WI38 (cell line): Measurements from ENCODE around the gene IPO8.

Experiments used
- H3K4me3 ChIP-seq: 2 replicates; pipeline ENCODE4 v1.5.1; 2011; ENCODE audit warnings: low read depth, mild to moderate bottlenecking, control low read depth, low read length
- TF ChIP-seq, protein P1 (sequence below): IDR thresholded peaks from 2 replicates; pipeline ENCODE4 v1.5.1; 2012; ENCODE audit warnings: low read depth, mild to moderate bottlenecking, control low read depth, low read length

The IPO8 gene

DNA sequence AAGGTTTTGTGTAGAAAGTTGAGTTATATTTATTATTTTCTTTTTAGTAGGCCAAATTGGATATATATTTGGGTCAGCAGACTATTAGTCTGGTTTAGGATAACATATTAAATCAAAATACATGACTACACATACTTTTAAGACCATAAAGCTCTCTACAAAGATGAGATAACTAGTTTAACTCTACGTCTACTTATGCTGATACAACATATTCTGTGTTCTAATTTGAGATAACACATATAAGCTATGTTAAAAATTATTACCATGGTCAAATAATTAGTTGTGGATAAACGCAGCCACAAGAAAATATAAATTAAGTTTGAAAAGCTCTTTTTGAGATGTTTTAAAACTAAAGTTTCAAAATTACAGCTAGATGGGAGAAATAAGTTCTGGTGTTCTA, 55.3 kb downstream of the IPO8 start:
- TF ChIP-seq, protein P1, sequence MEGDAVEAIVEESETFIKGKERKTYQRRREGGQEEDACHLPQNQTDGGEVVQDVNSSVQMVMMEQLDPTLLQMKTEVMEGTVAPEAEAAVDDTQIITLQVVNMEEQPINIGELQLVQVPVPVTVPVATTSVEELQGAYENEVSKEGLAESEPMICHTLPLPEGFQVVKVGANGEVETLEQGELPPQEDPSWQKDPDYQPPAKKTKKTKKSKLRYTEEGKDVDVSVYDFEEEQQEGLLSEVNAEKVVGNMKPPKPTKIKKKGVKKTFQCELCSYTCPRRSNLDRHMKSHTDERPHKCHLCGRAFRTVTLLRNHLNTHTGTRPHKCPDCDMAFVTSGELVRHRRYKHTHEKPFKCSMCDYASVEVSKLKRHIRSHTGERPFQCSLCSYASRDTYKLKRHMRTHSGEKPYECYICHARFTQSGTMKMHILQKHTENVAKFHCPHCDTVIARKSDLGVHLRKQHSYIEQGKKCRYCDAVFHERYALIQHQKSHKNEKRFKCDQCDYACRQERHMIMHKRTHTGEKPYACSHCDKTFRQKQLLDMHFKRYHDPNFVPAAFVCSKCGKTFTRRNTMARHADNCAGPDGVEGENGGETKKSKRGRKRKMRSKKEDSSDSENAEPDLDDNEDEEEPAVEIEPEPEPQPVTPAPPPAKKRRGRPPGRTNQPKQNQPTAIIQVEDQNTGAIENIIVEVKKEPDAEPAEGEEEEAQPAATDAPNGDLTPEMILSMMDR, result no peak
- no peak overlapping the region for H3K4me3 ChIP-seq

DNA sequence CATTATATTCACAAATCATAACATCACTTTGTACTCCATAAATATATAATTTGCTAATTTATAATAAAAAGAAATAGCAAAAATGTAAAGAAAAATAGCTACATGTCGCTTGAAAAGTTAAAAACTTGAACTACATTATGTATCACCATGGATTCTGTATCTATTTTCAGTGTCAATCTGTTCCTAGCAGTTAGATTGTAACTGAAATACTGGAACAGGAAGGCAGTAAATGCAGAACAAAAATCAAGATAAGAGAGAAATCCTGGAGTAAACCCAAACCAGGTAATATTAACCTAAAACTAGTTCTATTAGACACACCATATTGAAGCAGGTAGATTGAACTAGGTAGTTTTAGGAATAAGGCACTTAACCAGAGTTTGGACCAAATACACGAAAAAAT, 60.3 kb downstream of the IPO8 start:
- H3K4me3 ChIP-seq, result no peak overlapping the region
- TF ChIP-seq, protein P1, result no peak

DNA sequence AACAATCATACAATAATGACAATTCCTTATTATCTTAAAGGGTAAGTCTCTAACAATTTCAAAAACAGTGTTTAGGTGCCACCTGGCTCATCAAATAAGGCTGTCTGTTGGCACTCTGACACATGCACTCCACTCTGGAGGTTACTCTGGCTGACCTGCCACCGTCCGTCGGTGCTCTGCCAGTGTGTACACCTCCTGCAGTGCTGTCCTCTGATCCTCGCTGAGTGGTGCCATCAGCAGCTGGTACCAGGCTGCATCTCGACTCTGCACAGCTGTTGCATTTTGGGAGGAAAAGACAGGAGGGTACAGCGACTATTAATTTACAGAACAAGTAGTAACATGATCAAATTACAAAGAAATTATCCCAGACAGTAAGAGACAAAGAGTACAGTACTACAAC, 63.9 kb downstream of the IPO8 start:
- TF ChIP-seq, protein P1, result no peak

DNA sequence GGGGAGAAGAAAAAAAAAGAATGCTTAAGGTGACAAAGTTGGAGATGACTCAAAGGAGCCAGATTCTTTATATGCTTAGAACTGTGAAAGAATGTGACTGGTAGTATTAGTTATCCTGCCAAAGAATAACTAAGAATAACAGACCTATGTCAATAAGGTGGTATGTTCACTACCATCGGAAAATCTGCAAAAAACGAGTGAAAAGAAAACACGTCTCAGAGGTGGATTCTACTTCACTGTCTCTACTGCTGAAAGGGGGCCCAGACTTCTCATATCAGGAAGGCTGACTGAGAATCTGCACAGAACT, 64.7 kb downstream of the IPO8 start:
- TF ChIP-seq, protein P1, result no peak
- H3K4me3 ChIP-seq, result no peak overlapping the region

More for the DNA sequence above, 63.9 kb downstream of the IPO8 start:
- no peak overlapping the region for H3K4me3 ChIP-seq

DNA sequence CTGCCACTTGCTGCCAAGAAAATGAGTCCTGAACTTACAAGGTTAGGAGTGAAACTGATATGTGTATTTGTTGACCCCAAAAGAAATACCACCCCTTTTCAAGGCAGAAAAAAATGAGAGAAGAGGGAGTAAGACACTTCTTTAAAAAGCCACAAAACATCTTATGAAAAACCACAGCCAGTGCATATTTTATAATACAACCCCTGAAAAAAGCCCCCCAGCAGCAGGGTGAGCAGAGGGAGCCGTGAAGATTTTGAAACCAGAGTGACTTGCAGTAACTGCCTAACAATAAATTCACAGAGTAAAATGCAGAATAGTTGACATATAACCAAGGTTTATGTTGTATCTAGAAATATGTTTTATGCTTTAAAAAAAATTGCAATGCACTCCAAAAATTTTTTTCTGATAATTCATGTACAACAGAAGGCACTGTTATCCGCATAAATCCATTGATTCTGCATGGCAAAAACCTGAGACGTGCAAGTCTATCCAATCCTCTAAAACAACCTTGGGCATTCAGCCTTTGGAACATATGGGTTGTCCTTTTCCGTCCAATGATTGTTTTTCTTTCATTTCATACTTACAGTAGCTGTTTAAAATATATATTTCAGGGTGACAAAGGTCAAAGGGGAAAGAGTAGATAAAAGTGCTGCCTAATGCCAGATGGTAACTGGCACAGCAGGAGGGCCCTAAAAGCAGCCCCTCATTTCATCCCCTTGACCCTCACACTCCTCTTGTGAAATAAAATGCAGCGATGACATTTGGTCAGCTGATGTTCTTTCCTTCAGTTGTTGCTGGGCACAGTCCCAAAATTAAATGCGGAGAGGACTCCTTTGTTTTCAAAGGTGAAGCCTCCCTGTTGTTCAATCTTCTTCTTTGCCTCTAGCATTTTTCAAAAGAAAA, 65.3 kb downstream of the IPO8 start:
- H3K4me3 ChIP-seq, result no peak overlapping the region
- TF ChIP-seq, protein P1, result no peak

DNA sequence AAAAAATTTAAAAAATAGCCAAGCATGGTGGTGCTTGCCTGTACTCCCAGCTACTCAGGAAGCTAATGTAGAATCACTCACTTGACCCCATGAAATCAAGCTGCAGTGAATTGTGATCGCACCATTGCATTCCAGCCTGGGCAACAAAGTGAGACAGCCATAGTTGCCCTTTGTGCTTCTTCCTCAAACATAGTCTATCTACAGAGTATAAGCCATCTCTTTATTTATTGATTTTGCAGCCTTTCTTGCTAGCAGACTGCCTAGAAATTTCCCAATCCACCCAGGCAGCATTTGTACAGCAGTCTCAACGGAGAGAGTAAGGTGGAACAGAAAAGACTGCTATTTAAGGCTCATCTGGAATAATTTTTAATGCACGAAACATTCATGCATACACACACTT, 68.8 kb downstream of the IPO8 start:
- TF ChIP-seq, protein P1, result no peak
- H3K4me3 ChIP-seq, result no peak overlapping the region

DNA sequence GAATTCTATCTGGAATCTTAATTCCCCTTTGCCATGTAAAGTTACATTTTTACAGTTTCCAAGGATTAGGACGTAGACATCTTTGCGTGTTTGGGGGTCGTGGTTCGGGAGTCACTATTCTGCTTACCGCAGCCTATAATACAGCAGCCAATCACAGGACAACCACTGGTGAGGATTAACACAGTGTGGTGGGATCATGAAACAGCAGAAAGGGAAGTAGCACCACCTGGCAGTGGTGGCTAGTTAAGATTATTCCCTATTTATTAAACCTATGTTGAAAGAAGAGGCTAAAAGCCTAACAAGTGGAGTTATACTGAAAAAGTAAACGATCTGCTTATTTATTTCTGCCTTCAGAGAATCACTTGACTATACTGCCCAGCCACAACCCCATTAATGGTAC, 71.7 kb downstream of the IPO8 start:
- H3K4me3 ChIP-seq, result no peak overlapping the region
- TF ChIP-seq, protein P1, result no peak
